ENCODE measurements around the gene RNF212B.

DNA sequence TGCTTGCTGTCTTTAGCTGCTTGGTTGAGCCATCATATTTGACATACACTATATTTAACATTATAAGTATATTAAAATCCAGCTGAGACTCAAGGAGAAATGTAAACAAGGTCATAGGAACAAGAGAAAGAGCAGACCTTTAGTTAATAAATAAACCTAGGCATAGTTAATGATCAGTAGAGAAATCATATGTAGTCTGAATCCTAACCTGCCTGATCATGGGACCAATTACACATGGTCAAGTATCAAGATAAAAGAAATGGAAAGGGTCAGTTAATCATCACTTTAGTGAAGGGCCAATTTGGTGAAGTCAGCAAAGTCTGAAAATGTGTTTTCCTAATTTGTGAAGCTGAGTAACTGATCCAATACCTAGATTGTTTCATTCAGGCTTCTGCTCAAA lies 7.5 kb downstream of the RNF212B start:
- no peak for TF ChIP-seq ELF1 (CRISPR knock-in tag; IDR thresholded peaks at IDR 0.05)
- TF ChIP-seq, protein P1, sequence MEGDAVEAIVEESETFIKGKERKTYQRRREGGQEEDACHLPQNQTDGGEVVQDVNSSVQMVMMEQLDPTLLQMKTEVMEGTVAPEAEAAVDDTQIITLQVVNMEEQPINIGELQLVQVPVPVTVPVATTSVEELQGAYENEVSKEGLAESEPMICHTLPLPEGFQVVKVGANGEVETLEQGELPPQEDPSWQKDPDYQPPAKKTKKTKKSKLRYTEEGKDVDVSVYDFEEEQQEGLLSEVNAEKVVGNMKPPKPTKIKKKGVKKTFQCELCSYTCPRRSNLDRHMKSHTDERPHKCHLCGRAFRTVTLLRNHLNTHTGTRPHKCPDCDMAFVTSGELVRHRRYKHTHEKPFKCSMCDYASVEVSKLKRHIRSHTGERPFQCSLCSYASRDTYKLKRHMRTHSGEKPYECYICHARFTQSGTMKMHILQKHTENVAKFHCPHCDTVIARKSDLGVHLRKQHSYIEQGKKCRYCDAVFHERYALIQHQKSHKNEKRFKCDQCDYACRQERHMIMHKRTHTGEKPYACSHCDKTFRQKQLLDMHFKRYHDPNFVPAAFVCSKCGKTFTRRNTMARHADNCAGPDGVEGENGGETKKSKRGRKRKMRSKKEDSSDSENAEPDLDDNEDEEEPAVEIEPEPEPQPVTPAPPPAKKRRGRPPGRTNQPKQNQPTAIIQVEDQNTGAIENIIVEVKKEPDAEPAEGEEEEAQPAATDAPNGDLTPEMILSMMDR (CRISPR knock-in tag; IDR thresholded peaks at IDR 0.05), result no peak

Data from HepG2 (cell line).